SK-N-SH (cell line): ENCODE measurements around the gene TFAP2E. TPM values are rescaled to one million over a fixed set of nuclear protein-coding genes. Genes with fewer than 3 reads are reported as not detected.

Source experiments
- CTCF ChIA-PET: fragments of 300-600, 350-600 bp; formaldehyde crosslinking; extraction: SDS; loops from one replicate; lab custom pipeline; 2021; lab: Yijun Ruan, JAX
- POLR2A ChIA-PET: fragments of 350-600 bp; sonication (Branson Sonifier 250); formaldehyde crosslinking; extraction: SDS; loops from one replicate; lab custom pipeline; 2020; ENCODE audit warnings: antibody characterized with exemption, inconsistent platforms; lab: Yijun Ruan, JAX
- DNase-seq: peaks from one replicate; pipeline ENCODE4 v3.0.0; 2012
- H2AFZ ChIP-seq: fragments of 200-600 bp; sonication (generic); 2 replicates; pipeline ENCODE4 v1.8.1; 2016; ENCODE audit warnings: antibody characterized with exemption, mild to moderate bottlenecking, low read depth
- H3F3A ChIP-seq: fragments of 200-600 bp; sonication (generic); replicated peaks from 2 replicates; pipeline ENCODE3; 2016; ENCODE audit warnings: antibody characterized with exemption, mild to moderate bottlenecking; ENCODE audit not compliant: insufficient read depth
- H3K27ac ChIP-seq, 2 experiments: fragments of 200-500 bp in 1 of 2; fragments of 200-600 bp in 1 of 2; sonication (Bioruptor generic) in 1 of 2; sonication (generic), shearing (Covaris generic) in 1 of 2; 2 replicates each; pipeline versions ENCODE4 v1.5.1 to v1.6.1; 2014 to 2016; ENCODE audit warnings: low read depth in 2 of 2, inconsistent platforms in 1 of 2, low read length in 1 of 2, mild to moderate bottlenecking in 1 of 2, mixed read lengths in 1 of 2
- H3K27me3 ChIP-seq: fragments of 200-600 bp; sonication (generic), shearing (Covaris generic); 2 replicates; pipeline ENCODE4 v1.6.1; 2016; ENCODE audit warnings: mixed run types; ENCODE audit not compliant: insufficient read depth
- H3K36me3 ChIP-seq, 2 experiments: fragments of 200-500 bp in 1 of 2; fragments of 200-600 bp in 1 of 2; sonication (Bioruptor generic) in 1 of 2; sonication (generic) in 1 of 2; replicated peaks in 1 of 2; 2 replicates each; pipeline versions ENCODE3 to v1.5.1; 2014 to 2016; ENCODE audit warnings: low read length in 1 of 2, mild to moderate bottlenecking in 1 of 2; ENCODE audit not compliant: insufficient read depth in 2 of 2, control insufficient read depth in 1 of 2
- H3K4me1 ChIP-seq, 2 experiments: fragments of 200-500 bp in 1 of 2; fragments of 200-600 bp in 1 of 2; sonication (Bioruptor generic) in 1 of 2; sonication (generic), shearing (Covaris generic) in 1 of 2; 2 replicates each; pipeline versions ENCODE4 v1.5.1 to v1.6.1; 2014 to 2016; ENCODE audit warnings: low read depth in 1 of 2, low read length in 1 of 2, mixed run types in 1 of 2; ENCODE audit not compliant: insufficient read depth in 2 of 2, control insufficient read depth in 1 of 2
- H3K4me2 ChIP-seq: fragments of 200-600 bp; sonication (generic), shearing (Covaris generic); 2 replicates; pipeline ENCODE4 v1.6.1; 2017; ENCODE audit warnings: mixed run types
- H3K4me3 ChIP-seq, 2 experiments: fragments of 200-500 bp in 1 of 2; fragments of 200-600 bp in 1 of 2; sonication (Bioruptor generic) in 1 of 2; sonication (generic), shearing (Covaris generic) in 1 of 2; 2 replicates each; pipeline versions ENCODE4 v1.5.1 to v1.8.1; 2014 to 2016; ENCODE audit warnings: low read depth in 2 of 2, inconsistent platforms in 1 of 2, low read length in 1 of 2, mild to moderate bottlenecking in 1 of 2, mixed read lengths in 1 of 2, moderate library complexity in 1 of 2
- H3K79me2 ChIP-seq: fragments of 200-600 bp; sonication (generic); 2 replicates; pipeline ENCODE4 v1.8.1; 2017; ENCODE audit warnings: mild to moderate bottlenecking; ENCODE audit not compliant: insufficient read depth
- H3K9ac ChIP-seq: fragments of 200-600 bp; sonication (generic); 2 replicates; pipeline ENCODE4 v1.6.1; 2017; ENCODE audit warnings: mixed run types
- H3K9me2 ChIP-seq: fragments of 200-600 bp; sonication (generic); 2 replicates; pipeline ENCODE4 v1.6.1; 2017; ENCODE audit warnings: mixed run types
- H3K9me3 ChIP-seq: fragments of 200-600 bp; sonication (generic); 2 replicates; pipeline ENCODE4 v1.6.1; 2017; ENCODE audit warnings: mixed run types, mild to moderate bottlenecking, moderate library complexity
- H4K20me1 ChIP-seq: fragments of 200-600 bp; sonication (generic); 2 replicates; pipeline ENCODE4 v1.6.1; 2017; ENCODE audit warnings: mild to moderate bottlenecking, mixed run types; ENCODE audit not compliant: insufficient read depth
- CHD2 ChIP-seq: fragments of 150-350 bp; IDR thresholded peaks from 2 replicates; pipeline ENCODE4 v1.6.1; 2018; ENCODE audit warnings: low read length; ENCODE audit not compliant: partially characterized antibody
- EP300 ChIP-seq, 2 experiments: IDR thresholded peaks; 2 replicates each; pipeline versions ENCODE4 v1.4.0 to v1.6.1; 2012; ENCODE audit warnings: borderline replicate concordance in 1 of 2, low read depth in 1 of 2, low read length in 1 of 2
- EZH2phosphoT487 ChIP-seq: fragments of 200-600 bp; sonication (generic); IDR thresholded peaks from 2 replicates; pipeline ENCODE4 v1.6.1; 2017; ENCODE audit warnings: low read depth, mixed run types, mild to moderate bottlenecking, antibody characterized with exemption, moderate library complexity, borderline replicate concordance
- GATA2 ChIP-seq: sonication (generic); formaldehyde crosslinking; IDR thresholded peaks from 2 replicates; pipeline ENCODE4 v1.5.0; 2020; ENCODE audit warnings: mild to moderate bottlenecking, missing genetic modification reagents
- MEF2A ChIP-seq: IDR thresholded peaks from 2 replicates; pipeline ENCODE4 v1.4.0; 2012; ENCODE audit warnings: low read depth, borderline replicate concordance
- MXI1 ChIP-seq: IDR thresholded peaks from 2 replicates; pipeline ENCODE4 v1.6.1; 2012; ENCODE audit warnings: mild to moderate bottlenecking, low read depth, low read length, improper control_type of control experiment
- NRF1 ChIP-seq: IDR thresholded peaks from 2 replicates; pipeline ENCODE4 v1.6.1; 2012; ENCODE audit warnings: low read depth, mild to moderate bottlenecking, low read length
- SIN3A ChIP-seq: IDR thresholded peaks from 2 replicates; pipeline ENCODE4 v1.6.1; 2012; ENCODE audit warnings: low read depth, mild to moderate bottlenecking, low read length, moderate library complexity, borderline replicate concordance
- TCF12 ChIP-seq: IDR thresholded peaks from 2 replicates; pipeline ENCODE4 v1.4.0; 2012
- TEAD4 ChIP-seq: IDR thresholded peaks from 2 replicates; pipeline ENCODE4 v1.4.0; 2012; ENCODE audit warnings: mild to moderate bottlenecking, borderline replicate concordance; ENCODE audit not compliant: insufficient read depth
- WGBS: methylation state at CpG from one replicate; pipeline ENCODE4 v1.1.6; 2017; ENCODE audit warnings: low lambda C conversion rate; 5-methylcytosine and 5-hydroxymethylcytosine counted together
- polyA plus RNA-seq, 3 experiments: library from polyadenylated mRNA; depleted of rRNA; stranded (reverse); fragments of >200 nt; gene quantifications; 2 replicates each; pipeline ENCODE4 v1.2.3, GENCODE V29; 2012
- TF ChIP-seq, protein P1 (sequence below): IDR thresholded peaks from 2 replicates; pipeline ENCODE4 v1.4.0; 2012; ENCODE audit warnings: low read depth, borderline replicate concordance
- TF ChIP-seq, protein P2 (sequence below): fragments of 200-600 bp; sonication (generic); IDR thresholded peaks from 2 replicates; pipeline ENCODE4 v1.6.1; 2017; ENCODE audit warnings: antibody characterized with exemption, mild to moderate bottlenecking, moderate library complexity
- TF ChIP-seq, protein P3 (sequence below): fragments of 150-350 bp; IDR thresholded peaks from 2 replicates; pipeline ENCODE4 v1.6.1; 2017; ENCODE audit warnings: antibody characterized with exemption, low read length, low read depth, borderline replicate concordance
- TF ChIP-seq, protein P4 (sequence below): IDR thresholded peaks from 2 replicates; pipeline ENCODE4 v1.6.1; 2012; ENCODE audit warnings: mild to moderate bottlenecking, low read depth, low read length, moderate library complexity
- TF ChIP-seq, protein P5 (sequence below): IDR thresholded peaks from 2 replicates; pipeline ENCODE4 v1.4.0; 2012; ENCODE audit warnings: low read depth, borderline replicate concordance

The TFAP2E gene
- polyA plus RNA-seq, 1 of the 3 experiments (the other 2 are of a cell fraction): 0.59 TPM

DNA sequence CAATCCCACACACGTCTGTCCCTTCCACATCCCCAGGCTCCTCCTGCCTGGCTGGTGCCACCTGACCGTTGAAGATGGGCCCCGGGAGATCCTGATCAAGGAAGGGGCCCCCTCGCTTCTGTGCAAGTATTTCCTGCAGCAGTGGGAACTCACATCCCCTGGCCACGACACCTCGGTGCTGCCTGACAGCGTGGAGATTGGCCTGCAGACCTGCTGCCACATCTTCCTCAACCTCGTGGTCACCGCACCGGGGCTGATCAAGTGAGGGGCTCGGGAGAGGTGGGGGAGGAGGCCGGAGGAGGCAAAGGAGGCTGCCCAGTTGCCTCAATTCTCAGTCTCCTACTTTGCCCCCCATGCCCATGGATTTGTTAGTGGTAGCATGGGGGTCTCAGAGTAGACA, 9.9 kb upstream of the TFAP2E start:
- Histone ChIP-seq H2AFZ (no peak overlapping the region), H3K9me2 (no peaks in the 10 kb centered on the region), H3K4me3 (no peak overlapping the region), H3K27me3 (no peaks in the 10 kb centered on the region), H4K20me1 (no peaks in the 10 kb centered on the region), H3F3A (peaks cover under 1% of the 10 kb centered on the region), H3K9me3 (no peaks in the 10 kb centered on the region), H3K79me2 (peaks cover 6% of the 10 kb centered on the region; the same call in 1 of the 2 replicates), H3K36me3 (peaks cover 0 to 50% of the 10 kb centered on the region in 2 experiments), H3K9ac (no peak overlapping the region), H3K4me1 (peaks cover 4 to 13% of the 10 kb centered on the region in 2 experiments; a peak in 1 of 4 replicates), H3K4me2 (no peak overlapping the region), H3K27ac (no peak overlapping the region)
- DNase-seq: no peak
- CTCF ChIA-PET: interaction anchor here (0.7 to 8.2 kb wide), 2 partner anchors 9 to 111 kb away, joined by 3 to 81 read pairs; no protein-coding TSS in a partner anchor
- POLR2A ChIA-PET: no interaction called here
- WGBS: 88% methylated on average over 9 of the region's 12 CpGs
- TF ChIP-seq TCF12 (no peak), EP300 (IDR thresholded peaks at IDR 0.05; ENCODE audit: borderline replicate concordance in 1 of 2, low read depth in 1 of 2, low read length in 1 of 2) (no peak), GATA2 (CRISPR knock-in tag) (no peak), EZH2phosphoT487 (no peak), CHD2 (no peak), MXI1 (no peak), NRF1 (no peak), TEAD4 (no peak), SIN3A (no peak), MEF2A (no peak)
- TF ChIP-seq, protein P1, sequence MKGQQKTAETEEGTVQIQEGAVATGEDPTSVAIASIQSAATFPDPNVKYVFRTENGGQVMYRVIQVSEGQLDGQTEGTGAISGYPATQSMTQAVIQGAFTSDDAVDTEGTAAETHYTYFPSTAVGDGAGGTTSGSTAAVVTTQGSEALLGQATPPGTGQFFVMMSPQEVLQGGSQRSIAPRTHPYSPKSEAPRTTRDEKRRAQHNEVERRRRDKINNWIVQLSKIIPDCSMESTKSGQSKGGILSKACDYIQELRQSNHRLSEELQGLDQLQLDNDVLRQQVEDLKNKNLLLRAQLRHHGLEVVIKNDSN: no peak
- TF ChIP-seq, protein P2, sequence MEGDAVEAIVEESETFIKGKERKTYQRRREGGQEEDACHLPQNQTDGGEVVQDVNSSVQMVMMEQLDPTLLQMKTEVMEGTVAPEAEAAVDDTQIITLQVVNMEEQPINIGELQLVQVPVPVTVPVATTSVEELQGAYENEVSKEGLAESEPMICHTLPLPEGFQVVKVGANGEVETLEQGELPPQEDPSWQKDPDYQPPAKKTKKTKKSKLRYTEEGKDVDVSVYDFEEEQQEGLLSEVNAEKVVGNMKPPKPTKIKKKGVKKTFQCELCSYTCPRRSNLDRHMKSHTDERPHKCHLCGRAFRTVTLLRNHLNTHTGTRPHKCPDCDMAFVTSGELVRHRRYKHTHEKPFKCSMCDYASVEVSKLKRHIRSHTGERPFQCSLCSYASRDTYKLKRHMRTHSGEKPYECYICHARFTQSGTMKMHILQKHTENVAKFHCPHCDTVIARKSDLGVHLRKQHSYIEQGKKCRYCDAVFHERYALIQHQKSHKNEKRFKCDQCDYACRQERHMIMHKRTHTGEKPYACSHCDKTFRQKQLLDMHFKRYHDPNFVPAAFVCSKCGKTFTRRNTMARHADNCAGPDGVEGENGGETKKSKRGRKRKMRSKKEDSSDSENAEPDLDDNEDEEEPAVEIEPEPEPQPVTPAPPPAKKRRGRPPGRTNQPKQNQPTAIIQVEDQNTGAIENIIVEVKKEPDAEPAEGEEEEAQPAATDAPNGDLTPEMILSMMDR: no peak
- TF ChIP-seq, protein P3, sequence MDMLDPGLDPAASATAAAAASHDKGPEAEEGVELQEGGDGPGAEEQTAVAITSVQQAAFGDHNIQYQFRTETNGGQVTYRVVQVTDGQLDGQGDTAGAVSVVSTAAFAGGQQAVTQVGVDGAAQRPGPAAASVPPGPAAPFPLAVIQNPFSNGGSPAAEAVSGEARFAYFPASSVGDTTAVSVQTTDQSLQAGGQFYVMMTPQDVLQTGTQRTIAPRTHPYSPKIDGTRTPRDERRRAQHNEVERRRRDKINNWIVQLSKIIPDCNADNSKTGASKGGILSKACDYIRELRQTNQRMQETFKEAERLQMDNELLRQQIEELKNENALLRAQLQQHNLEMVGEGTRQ: no peak
- TF ChIP-seq, protein P4, sequence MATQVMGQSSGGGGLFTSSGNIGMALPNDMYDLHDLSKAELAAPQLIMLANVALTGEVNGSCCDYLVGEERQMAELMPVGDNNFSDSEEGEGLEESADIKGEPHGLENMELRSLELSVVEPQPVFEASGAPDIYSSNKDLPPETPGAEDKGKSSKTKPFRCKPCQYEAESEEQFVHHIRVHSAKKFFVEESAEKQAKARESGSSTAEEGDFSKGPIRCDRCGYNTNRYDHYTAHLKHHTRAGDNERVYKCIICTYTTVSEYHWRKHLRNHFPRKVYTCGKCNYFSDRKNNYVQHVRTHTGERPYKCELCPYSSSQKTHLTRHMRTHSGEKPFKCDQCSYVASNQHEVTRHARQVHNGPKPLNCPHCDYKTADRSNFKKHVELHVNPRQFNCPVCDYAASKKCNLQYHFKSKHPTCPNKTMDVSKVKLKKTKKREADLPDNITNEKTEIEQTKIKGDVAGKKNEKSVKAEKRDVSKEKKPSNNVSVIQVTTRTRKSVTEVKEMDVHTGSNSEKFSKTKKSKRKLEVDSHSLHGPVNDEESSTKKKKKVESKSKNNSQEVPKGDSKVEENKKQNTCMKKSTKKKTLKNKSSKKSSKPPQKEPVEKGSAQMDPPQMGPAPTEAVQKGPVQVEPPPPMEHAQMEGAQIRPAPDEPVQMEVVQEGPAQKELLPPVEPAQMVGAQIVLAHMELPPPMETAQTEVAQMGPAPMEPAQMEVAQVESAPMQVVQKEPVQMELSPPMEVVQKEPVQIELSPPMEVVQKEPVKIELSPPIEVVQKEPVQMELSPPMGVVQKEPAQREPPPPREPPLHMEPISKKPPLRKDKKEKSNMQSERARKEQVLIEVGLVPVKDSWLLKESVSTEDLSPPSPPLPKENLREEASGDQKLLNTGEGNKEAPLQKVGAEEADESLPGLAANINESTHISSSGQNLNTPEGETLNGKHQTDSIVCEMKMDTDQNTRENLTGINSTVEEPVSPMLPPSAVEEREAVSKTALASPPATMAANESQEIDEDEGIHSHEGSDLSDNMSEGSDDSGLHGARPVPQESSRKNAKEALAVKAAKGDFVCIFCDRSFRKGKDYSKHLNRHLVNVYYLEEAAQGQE: no peak
- TF ChIP-seq, protein P5, sequence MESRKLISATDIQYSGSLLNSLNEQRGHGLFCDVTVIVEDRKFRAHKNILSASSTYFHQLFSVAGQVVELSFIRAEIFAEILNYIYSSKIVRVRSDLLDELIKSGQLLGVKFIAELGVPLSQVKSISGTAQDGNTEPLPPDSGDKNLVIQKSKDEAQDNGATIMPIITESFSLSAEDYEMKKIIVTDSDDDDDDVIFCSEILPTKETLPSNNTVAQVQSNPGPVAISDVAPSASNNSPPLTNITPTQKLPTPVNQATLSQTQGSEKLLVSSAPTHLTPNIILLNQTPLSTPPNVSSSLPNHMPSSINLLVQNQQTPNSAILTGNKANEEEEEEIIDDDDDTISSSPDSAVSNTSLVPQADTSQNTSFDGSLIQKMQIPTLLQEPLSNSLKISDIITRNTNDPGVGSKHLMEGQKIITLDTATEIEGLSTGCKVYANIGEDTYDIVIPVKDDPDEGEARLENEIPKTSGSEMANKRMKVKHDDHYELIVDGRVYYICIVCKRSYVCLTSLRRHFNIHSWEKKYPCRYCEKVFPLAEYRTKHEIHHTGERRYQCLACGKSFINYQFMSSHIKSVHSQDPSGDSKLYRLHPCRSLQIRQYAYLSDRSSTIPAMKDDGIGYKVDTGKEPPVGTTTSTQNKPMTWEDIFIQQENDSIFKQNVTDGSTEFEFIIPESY: no peak
